AG04450 (cell line): ENCODE data around the gene ZNF764. TPM values are rescaled to one million over a fixed set of nuclear protein-coding genes. Genes with fewer than 3 reads are reported as not detected.

Experiments used
- CTCF ChIA-PET: fragments of 300-600, 350-600 bp; formaldehyde crosslinking; extraction: SDS; loops from one replicate; lab custom pipeline; 2022; ENCODE audit warnings: antibody characterized with exemption, inconsistent platforms; lab: Charles Lee
- POLR2A ChIA-PET: fragments of 350-600 bp; formaldehyde crosslinking; extraction: SDS; loops from one replicate; lab custom pipeline; 2021; ENCODE audit warnings: antibody characterized with exemption, inconsistent platforms; lab: Yijun Ruan, JAX
- DNase-seq: peaks from one replicate; pipeline ENCODE4 v3.0.0-alpha.2; 2011; ENCODE audit warnings: low read depth, low spot score
- H3K27ac ChIP-seq: one replicate; pipeline ENCODE4 v1.5.1; 2012; ENCODE audit warnings: low read depth, low read length, control low read depth
- H3K27me3 ChIP-seq: one replicate; pipeline ENCODE4 v1.6.0; 2012; ENCODE audit warnings: low read length; ENCODE audit not compliant: control insufficient read depth, insufficient read depth
- H3K4me3 ChIP-seq: 2 replicates; pipeline ENCODE4 v1.5.1; 2011; ENCODE audit warnings: mild to moderate bottlenecking, low read depth, low read length, control low read depth
- H3K9me3 ChIP-seq: 2 replicates; pipeline ENCODE4 v1.5.1; 2012; ENCODE audit warnings: low read length; ENCODE audit not compliant: control insufficient read depth, insufficient read depth
- CTCF ChIP-seq: IDR thresholded peaks from 2 replicates; pipeline ENCODE4 v1.5.1; 2011; ENCODE audit warnings: low read depth, low read length, control low read depth, inconsistent platforms
- polyA plus RNA-seq: library from polyadenylated mRNA; depleted of rRNA; stranded (reverse); fragments of >200 nt; gene quantifications from 2 replicates; pipeline ENCODE4 v1.2.3, GENCODE V29; 2011; rRNA removed
- small RNA-seq: library from RNA; depleted of rRNA; stranded (forward); fragments of <200 nt; gene quantifications from one replicate; pipeline ENCODE3, GENCODE V24; 2012; ENCODE audit warnings: low read depth; ENCODE audit not compliant: insufficient read length

Gene ZNF764
- polyA plus RNA-seq, 1 experiment, result 2.5 TPM

- Histone ChIP-seq H3K27ac (no peak overlapping the region), H3K27me3 (peaks cover 11% of the 10 kb centered on the region), H3K9me3 (no peaks in the 10 kb centered on the region), H3K4me3 (no peak overlapping the region)
- ChIA-PET CTCF (interaction anchor here (1.0 kb wide), 1 partner anchor 61 kb away, joined by 3 read pairs; no protein-coding TSS in a partner anchor), POLR2A (no interaction called here)
- no peak for TF ChIP-seq CTCF
- no peak for DNase-seq
Measured at GRCh38 chr16:30510376-30510938, 47.7 kb downstream of the ZNF764 start.

- no peak overlapping the region for H3K4me3 ChIP-seq
- no peaks in the 10 kb centered on the region for H3K9me3 ChIP-seq
- DNase-seq, result no peak
- no peak for TF ChIP-seq CTCF
- H3K27me3 ChIP-seq, result peaks cover 16% of the 10 kb centered on the region
- no peak overlapping the region for H3K27ac ChIP-seq
- ChIA-PET POLR2A (no interaction called here), CTCF (interaction anchor here (0.6 to 0.7 kb wide), 3 partner anchors 11 to 67 kb away, joined by 3 to 5 read pairs (median 5); no protein-coding TSS in a partner anchor)
Measured at GRCh38 chr16:30509081-30509765, 49.0 kb downstream of the ZNF764 start.

Small RNAs within 50 kb of the gene (small RNA-seq; reads per million reads assigned to genes)
- gene AC093249.4 (not detected), gene MIR4518 (not detected)

Other genes starting within 250 kb of the ZNF764 start
- gene CD2BP2, start 203.1 kb downstream of the ZNF764 start, polyA plus RNA-seq, result 48.9 and 49.5 TPM in 2 replicates
- gene TBC1D10B, start 187.9 kb downstream of the ZNF764 start, polyA plus RNA-seq, result 12.0 and 14.8 TPM in 2 replicates
- gene MYL11, start 183.6 kb downstream of the ZNF764 start, polyA plus RNA-seq, result 0.55 TPM in 1 of 2 replicates, not detected in the other
- gene SEPTIN1, start 175.8 kb downstream of the ZNF764 start, polyA plus RNA-seq, result not detected in 2 replicates
- 4.3 and 5.3 TPM in 2 replicates for gene ZNF48, start 163.0 kb downstream of the ZNF764 start, polyA plus RNA-seq
- gene ZNF771, start 150.8 kb downstream of the ZNF764 start, polyA plus RNA-seq, result 9.3 and 10.1 TPM in 2 replicates
- gene DCTPP1, start 128.3 kb downstream of the ZNF764 start, polyA plus RNA-seq, result 34.1 and 34.7 TPM in 2 replicates
- gene SEPHS2, start 112.5 kb downstream of the ZNF764 start, polyA plus RNA-seq, result 41.2 and 47.1 TPM in 2 replicates
- not detected in 2 replicates for gene ITGAL, start 85.6 kb downstream of the ZNF764 start, polyA plus RNA-seq
- gene ZNF768, start 31.8 kb downstream of the ZNF764 start, polyA plus RNA-seq, result 9.8 and 14.5 TPM in 2 replicates
- gene ZNF747, start 23.5 kb downstream of the ZNF764 start, polyA plus RNA-seq, result 4.9 and 5.0 TPM in 2 replicates
- 5.5 and 6.8 TPM in 2 replicates for gene ZNF688, start 13.3 kb upstream of the ZNF764 start, polyA plus RNA-seq
- gene ZNF785, start 27.3 kb upstream of the ZNF764 start, polyA plus RNA-seq, result 4.7 and 6.6 TPM in 2 replicates
- 4.0 and 4.2 TPM in 2 replicates for gene ZNF689, start 52.0 kb upstream of the ZNF764 start, polyA plus RNA-seq
- gene PRR14, start 92.6 kb upstream of the ZNF764 start, polyA plus RNA-seq, result 4.9 and 6.9 TPM in 2 replicates
- gene FBRS, start 100.1 kb upstream of the ZNF764 start, polyA plus RNA-seq, result 5.0 and 9.0 TPM in 2 replicates
- gene SRCAP, start 140.8 kb upstream of the ZNF764 start, polyA plus RNA-seq, result 3.1 and 5.8 TPM in 2 replicates
- 21.7 and 26.0 TPM in 2 replicates for gene PHKG2, start 190.1 kb upstream of the ZNF764 start, polyA plus RNA-seq
- 2.6 and 3.1 TPM in 2 replicates for gene CFAP119, start 203.7 kb upstream of the ZNF764 start, polyA plus RNA-seq
- 66.8 and 75.5 TPM in 2 replicates for gene RNF40, start 203.9 kb upstream of the ZNF764 start, polyA plus RNA-seq
- gene ZNF629, start 228.8 kb upstream of the ZNF764 start, polyA plus RNA-seq, result 5.1 and 8.0 TPM in 2 replicates